Measurements from ENCODE around the gene DESI2.
"Not testable (repeated sequence)": the region's sequence is repeated elsewhere in the genome, so short reads cannot be mapped to it uniquely, and the experiment has no call there.

DESI2 gene

DNA sequence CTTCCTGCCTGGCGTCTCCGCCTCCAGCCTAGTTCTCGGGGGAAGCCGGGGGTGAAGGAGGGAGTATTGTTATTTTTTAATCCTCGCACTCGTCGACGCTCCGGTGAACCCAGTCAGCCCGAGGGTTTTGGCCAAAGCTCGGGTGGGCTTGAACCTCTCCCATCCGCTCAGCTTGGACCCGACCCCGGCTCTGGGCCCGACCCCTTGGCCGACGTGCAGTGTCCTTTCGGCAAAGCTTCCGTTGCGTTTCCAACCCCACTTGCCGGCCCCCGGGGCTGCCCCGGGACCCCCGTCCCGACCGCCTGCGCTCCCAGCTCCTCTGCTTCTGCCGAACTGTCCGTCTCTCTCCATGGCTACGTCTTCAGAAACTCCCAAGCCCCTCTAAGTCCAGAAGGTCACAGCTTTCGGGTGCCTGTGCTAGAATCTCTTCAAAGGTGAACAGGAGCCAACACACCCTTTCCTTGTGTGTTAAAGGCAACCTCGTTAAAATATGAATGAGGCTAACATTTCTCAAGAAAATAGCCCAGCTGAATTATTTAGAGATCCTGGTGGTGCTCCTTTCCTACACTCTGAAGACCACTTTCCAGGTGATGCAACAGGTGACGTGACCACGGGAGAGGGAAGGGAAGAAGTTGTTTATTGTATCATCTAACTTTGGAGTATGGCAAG lies 647 bp downstream of the DESI2 start:
- H3K27ac ChIP-seq = peak overlapping the region; percentile 78
- DNase-seq (ENCODE audit: low read depth, low spot score) = no peak

DNA sequence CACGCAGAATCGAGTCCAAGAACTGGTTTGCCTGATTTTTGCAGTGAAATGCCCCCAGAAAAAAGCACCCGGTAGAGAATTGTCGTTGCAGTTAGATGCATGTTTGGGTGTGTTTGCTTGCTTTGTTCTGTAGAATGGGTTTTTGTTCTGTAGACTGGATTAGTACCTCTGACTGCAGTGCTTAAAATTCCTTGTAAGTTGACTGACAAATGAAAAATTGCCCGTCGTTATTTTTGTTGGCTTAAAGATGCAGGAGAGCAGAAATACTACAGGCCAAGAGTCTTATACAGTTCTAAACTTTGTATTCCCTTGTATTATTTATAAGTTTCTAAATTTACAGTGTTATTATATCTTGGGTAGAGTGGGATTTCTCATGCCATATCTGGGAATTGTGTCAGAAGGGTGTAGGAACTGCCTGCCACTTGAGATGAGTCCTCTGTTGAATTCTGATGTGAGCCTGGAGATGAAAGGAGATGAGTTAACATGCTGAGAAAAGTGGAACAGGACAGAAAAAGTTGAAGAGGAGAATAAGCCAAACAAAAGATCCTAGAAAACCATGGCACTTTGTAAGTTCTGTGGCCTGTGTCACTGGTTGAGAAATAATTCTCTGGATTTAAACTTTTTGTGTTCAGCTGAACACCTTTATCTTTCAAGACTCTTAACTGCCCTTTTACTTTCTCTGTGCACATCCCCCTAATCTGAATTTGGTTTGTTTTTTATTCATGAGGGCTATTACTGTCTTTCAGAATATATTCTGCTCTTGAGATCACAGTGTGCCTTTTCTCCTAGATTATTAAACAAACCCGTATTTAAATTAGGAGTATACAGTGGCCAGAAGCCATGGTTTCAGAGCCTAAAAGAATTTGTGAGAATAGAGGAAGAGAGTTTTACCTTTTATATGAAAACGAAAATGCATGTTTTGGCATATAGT lies 1.4 kb downstream of the DESI2 start:
- H3K27ac ChIP-seq = peak overlapping the region; percentile 78
- no peak for DNase-seq (ENCODE audit: low read depth, low spot score)

DNA sequence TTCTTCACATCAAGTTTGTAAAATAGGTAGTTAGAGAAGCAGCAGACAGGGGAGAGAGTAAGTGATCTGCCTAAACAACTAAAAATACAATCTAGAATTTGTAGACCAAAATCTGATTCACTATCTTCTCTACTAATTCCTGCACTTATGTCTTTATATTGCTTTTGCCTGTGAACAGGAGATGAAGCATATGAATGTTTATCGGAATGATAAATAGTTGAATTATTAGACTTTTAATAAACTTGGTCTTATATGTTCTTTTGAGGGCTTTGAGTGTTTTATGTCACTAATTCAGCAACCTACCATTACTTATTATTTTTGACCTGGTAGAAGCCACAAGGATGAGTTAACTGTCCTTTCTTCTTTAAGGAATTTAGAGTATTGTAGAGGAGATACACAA lies 2.3 kb downstream of the DESI2 start:
- no peak for DNase-seq (ENCODE audit: low read depth, low spot score)
- H3K27ac ChIP-seq = no peak overlapping the region

DNA sequence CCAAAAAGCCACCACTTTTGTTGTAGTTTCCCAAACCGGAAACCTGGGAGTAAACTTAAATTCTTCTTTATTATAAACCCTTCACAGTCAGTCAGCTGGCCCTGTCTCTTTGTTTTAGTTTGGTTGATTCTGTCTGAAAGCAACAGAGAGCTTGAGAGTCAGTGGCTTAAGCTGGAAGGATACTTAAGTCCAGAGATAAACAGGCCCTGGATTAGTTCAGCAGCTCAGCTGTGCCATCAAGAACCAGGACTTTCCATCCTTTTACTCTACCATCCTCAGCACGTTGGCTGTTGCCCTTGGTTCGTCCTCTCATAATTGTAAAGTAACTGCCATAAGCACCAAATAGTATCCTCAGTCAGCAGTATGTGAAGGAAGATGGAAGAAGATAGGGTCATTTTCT lies 4.5 kb downstream of the DESI2 start:
- no peak for DNase-seq (ENCODE audit: low read depth, low spot score)
- no peak overlapping the region for H3K27ac ChIP-seq

DNA sequence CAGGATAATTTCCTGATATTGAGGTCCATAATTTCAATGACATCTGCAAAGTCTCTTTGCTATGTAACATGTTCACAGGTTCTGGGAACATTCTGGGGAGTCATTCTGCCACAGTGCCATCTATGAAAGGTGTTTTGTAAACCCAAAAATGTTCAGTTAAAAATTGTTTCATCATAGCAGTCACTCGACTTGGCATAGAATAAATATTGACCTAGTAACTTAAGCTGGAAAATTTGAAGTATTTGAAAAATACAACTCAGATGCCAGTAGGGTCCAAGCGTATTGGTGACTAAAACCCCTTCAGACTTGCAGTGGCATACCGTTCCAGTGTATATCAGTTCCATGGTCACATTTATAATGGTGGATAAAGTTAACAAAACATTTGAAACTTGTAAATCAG lies 6.8 kb downstream of the DESI2 start:
- DNase-seq (ENCODE audit: low read depth, low spot score) = no peak
- H3K27ac ChIP-seq = no peak overlapping the region

DNA sequence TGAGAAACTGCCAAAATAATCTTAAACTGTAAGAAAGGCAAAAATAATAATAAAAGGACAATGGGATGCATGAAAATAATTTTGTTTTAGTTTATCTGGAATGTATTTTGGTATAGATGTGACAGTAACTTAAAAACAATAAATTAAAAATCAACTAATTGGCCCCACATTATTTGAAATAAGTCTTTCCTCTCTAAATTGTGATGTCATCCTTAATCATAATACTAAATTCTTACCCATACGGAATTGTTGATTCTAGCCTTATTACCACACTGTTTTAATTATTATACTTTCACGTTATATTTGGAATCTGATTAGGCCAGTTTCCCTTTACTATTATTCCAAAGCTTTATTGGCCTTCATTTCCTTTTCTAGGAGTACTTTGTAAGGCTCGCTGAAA lies 7.7 kb downstream of the DESI2 start:
- no peak for DNase-seq (ENCODE audit: low read depth, low spot score)
- H3K27ac ChIP-seq = no peak overlapping the region

DNA sequence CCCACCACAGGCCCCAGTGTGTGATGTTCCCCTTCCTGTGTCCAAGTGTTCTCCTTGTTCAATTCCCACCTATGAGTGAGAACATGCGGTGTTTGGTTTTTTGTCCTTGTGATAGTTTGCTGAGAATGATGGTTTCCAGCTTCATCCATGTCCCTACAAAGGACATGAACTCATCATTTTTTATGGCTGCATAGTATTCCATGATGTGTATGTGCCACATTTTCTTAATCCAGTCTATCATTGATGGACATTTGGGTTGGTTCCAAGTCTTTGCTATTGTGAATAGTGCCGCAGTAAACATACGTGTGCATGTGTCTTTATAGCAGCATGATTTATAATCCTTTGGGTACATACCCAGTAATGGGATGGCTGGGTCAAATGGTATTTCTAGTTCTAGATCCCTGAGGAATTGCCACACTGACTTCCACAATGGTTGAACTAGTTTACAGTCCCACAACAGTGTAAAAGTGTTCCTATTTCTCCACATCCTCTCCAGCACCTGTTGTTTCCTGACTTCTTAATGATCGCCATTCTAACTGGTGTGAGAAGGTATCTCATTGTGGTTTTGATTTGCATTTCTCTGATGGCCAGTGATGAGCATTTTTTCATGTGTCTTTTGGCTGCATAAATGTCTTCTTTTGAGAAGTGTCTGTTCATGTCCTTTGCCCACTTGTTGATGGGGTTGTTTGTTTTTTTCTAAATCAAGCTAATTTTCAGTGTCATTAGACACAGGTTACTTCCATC lies 8.8 kb downstream of the DESI2 start:
- not testable (repeated sequence) for DNase-seq (ENCODE audit: low read depth, low spot score); H3K27ac ChIP-seq

DNA sequence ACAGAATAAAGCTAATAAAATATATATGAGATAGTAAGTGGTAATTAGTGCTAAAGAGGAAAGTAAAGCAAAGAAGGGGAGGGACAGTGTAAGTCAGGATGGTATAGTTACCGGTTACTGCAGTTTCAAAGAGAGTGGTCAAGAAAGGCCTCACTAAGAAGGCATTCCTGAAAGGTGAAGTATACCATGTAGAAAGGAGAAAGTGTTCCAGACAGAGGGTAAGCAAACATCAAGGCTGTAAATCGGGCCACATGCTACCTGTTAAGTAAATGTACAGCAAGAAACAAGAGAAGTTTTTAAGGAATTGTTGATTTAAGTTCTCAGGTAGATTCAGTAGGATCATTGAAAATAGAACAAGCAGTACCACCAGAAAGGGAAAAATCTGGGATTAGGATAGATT lies 9.7 kb downstream of the DESI2 start:
- no peak overlapping the region for H3K27ac ChIP-seq
- no peak for DNase-seq (ENCODE audit: low read depth, low spot score)

DNA sequence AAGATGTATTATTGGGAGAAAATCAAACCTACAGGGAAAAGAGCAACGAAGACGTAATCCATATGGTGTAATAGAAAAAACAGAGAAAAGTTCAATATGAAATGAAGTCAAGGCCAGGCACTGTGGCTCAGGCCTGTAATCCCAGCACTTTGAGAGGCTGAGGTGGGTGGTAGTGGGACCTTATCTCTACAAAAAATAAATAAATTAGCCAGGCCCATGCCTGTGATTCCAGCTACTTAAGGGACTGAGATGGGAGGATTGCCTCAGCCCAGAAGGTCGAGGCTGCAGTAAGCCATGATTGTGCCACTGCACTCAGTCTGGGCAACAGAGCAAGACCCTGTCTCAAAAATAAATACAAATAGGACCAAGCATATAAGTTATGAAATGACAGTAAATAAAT lies 11.4 kb downstream of the DESI2 start:
- no peak for DNase-seq (ENCODE audit: low read depth, low spot score)

DNA sequence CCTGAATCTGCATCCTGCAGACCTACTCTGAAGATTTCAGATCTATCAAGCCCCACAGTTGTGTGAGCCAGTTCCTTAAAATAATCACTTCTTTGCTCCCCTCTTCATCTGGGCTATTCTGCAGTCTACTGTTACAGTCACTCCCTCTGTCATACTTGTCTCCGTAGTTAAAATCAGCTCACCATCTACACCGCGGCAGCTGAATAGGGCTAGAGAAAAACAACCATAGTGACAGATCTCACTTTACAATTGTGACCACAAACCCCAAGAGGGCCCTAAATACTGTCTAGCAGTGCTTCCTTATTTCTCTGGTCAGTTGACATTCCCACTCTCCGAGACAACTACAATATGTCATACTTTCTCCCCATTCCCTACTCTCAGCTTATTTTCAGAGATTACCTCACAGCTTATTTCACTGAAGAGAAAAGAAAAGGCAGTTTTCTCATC lies 12.9 kb downstream of the DESI2 start:
- no peak overlapping the region for H3K27ac ChIP-seq
- DNase-seq (ENCODE audit: low read depth, low spot score) = no peak

More for the DNA sequence above, 11.4 kb downstream of the DESI2 start:
- H3K27ac ChIP-seq = no peak overlapping the region

DNA sequence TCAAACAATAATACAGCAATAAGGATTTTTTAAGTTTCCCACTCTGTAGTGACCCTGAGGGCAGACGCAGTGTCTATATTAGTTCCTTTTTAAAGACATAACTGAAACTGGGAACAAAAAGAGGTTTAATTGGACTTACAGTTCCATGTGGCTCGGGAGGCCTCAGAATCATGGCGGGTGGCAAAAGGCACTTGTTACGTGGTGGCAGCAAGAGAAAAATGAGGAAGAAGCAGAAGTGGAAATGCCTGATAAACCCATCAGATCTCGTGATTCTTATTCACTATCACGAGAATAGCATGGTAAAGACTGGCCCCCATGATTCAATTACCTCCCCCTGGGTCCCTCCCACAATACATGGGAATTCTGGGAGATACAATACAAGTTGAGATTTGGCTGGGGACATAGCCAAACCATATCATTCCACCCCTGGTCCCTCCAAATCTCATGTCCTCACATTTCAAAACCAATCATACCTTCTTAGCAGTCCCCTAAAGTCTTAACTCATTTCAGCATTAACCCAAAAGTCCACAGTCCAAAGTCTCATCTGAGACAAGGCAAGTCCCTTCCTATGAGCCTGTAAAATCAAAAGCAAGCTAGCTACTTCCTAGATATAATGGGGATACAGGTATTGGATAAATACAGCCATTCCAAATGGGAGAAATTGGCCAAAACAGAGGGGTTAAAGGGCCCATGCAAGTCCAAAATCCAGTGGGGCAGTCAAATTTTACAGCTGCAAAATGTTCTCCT lies 13.9 kb downstream of the DESI2 start:
- H3K27ac ChIP-seq; DNase-seq (ENCODE audit: low read depth, low spot score): not testable (repeated sequence)

DNA sequence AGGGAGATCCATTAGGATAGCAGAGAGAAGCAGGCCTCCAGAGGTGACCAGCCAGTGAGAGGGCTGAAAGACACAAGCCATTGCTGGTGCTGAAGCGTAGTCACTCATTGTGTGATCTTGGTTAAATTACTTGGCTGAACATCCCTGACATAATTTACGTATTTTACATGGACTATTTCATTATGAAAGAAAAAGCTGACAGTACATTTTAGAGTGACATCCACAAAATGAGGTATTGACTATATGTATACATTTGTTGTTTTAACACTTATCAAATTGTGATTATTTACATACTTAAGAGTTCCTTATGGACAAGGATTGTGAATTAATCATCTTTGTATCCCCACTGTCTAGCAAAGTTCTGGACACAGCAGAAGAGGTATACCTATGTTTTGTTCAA lies 14.9 kb downstream of the DESI2 start:
- DNase-seq (ENCODE audit: low read depth, low spot score) = no peak
- no peak overlapping the region for H3K27ac ChIP-seq

DNA sequence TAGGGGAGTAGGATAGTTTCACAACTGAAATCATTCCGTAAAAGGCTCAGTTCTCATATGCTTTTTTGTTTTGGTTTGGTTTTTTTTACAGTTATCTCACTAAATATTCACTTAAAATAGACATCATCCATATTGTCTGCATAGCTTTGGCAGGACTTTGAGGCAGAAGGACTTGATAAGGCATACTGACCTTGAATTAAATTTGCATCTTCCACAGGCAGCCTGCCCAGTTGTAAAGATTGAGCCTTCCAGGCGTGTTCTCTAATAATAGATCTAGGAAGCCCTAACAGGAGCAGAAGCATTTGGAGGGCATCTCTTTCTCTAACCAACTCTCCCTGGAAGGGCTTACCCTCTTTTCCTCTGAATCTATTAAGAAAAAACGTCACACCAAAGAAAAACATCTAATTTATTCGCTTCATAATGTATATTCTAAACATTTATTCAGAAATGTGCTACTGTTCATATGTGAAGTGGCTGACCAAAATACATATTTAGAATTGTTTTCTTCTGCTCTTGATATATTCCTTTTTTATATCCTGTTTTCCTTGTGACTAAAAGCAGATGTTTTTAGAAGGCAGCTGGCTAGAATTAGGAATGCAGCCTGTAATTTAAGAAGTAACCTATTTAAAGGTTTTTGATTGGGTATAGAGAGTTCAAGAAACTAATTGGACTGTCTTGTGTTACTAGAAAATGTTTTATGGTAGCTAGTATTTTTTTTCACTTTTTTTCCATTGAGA lies 20.2 kb downstream of the DESI2 start:
- H3K27ac ChIP-seq = no peak overlapping the region
- no peak for DNase-seq (ENCODE audit: low read depth, low spot score)

DNA sequence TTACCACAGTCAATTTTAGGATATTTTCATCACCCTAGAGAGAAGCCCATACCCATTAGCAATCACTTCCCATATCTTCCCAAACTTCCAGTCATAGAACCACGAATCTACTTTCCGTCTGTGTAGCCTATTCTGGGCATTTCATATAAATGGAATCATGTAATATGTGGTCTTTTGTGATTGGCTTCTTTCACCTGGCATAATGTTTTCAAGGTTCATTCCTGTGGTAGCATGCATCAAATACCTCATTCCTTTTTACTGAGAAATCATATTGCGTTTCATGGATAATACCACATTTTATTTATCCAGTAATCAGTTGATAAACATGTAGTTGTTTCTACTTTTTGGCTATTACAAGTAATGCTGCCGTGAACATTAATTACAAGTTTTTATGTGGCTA lies 21.5 kb downstream of the DESI2 start:
- H3K27ac ChIP-seq = no peak overlapping the region

DNA sequence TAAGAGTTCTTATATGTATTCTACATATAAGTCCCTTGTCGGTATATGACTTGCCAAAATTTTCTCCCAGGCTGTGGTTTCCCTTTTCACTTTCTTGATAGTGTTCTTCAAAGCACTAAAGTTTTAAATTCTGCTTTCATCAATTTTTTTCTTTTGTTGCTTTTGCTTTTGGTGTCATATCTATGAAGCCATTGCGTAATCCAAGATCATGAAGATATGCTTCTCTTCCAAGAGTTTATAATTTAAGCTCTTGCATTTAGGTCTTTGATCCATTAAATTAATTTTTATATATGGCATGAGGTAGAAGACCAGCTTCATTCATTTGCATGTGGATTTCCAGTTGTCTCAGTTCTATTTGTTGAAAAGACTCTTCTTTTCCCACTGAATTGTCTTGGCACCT lies 22.2 kb downstream of the DESI2 start:
- no peak overlapping the region for H3K27ac ChIP-seq
- DNase-seq (ENCODE audit: low read depth, low spot score) = no peak

More for the DNA sequence above, 21.5 kb downstream of the DESI2 start:
- no peak for DNase-seq (ENCODE audit: low read depth, low spot score)

DNA sequence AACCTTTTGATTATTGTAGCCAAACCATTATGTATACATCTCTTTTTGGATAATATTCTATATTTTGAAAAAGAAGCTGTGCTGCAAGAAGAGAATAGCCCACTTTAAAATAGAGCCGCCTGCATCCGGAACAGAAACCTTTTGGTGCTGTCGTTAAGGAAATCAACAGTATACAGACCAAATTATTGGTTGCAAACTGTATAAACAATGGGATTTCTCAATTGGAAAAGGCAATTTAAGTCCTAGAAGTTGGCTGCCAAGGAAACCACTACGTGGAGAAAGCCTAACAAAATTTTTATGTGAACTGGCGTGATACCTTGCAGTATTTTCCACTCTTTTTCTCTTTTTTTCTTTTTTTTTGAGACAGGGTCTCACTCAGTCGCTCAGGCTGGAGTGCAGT lies 25.8 kb downstream of the DESI2 start:
- no peak for DNase-seq (ENCODE audit: low read depth, low spot score)

DNA sequence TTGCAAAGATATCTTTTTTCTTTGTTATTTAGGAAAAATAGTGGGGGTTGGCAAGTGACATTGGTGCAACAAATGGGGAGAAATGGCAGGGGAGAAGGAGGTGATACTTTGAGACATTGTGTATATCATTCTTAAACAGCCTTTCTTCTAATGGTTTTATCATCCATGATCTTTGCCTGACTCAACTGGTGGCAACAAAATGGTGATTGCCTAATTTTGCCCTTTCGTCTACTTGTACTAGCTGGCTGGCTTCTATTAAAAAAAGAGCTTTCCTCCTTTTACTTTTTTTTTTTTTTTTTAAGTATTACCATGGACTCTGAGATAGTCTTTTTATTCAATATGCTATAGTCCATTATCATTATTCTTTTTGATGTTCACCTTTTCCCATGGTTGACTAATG lies 27.7 kb downstream of the DESI2 start:
- H3K27ac ChIP-seq = no peak overlapping the region
- DNase-seq (ENCODE audit: low read depth, low spot score) = no peak

More for the DNA sequence above, 25.8 kb downstream of the DESI2 start:
- H3K27ac ChIP-seq = no peak overlapping the region

DNA sequence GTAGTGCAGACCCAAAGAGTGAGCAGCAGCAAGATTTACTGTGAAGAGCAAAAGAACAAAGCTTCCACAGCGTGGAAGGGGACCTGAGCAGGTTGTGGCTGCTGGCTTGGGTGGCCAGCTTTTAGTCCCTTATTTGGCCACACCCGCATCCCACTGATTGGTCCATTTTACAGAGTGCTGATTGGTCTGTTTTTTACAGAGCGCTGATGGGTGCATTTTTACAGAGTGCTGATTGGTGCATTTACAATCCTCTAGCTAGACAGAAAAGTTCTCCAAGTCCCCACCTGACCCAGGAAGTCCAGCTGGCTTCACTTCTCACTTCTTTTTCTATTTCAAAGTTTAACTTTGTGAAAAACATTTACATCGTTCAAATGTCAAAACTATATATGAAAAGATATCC lies 29.2 kb downstream of the DESI2 start:
- not testable (repeated sequence) for DNase-seq (ENCODE audit: low read depth, low spot score); H3K27ac ChIP-seq

DNA sequence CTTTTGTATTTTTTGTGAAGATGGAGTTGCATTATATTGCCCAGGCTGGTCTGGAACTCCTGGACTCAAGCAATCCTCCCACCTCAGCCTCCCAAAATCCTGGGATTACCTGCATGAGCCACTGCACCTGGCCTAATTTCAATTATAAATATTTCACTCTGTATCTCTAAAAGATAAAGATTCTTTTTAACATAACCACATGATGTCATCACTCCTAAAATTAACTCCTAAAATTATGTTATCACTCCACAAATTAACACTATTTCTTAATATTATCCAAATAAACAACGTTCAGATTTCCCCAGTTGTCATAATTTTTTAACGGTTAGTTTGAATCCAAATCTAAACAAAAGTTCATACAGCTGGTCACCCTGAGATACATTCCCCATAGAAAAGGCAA lies 43.0 kb downstream of the DESI2 start:
- no peak for DNase-seq (ENCODE audit: low read depth, low spot score)
- no peak overlapping the region for H3K27ac ChIP-seq

Data from epithelial cell of prostate (primary cell).